HG03342 (cell line): ENCODE data around the gene EPM2AIP1.
"Not testable (repeated sequence)": the region's sequence is repeated elsewhere in the genome, so short reads cannot be mapped to it uniquely, and the experiment has no call there.

Source experiments
- ATAC-seq: cut with Tn5 transposase; IDR thresholded peaks from one replicate; pipeline ENCODE4 v1.9.1; 2021; ENCODE audit warnings: mild to moderate bottlenecking, moderate library complexity; ENCODE audit not compliant: unreplicated experiment

The EPM2AIP1 gene

GRCh38 chr3:36993326-36994283 lies 674 bp upstream of the EPM2AIP1 start, which contains the start of gene MLH1:
MLH1 (plus strand) TSS chr3:36993518; CDS start chr3:36993548, 30 bp downstream.
- peak; percentile 90 for ATAC-seq

DNA sequence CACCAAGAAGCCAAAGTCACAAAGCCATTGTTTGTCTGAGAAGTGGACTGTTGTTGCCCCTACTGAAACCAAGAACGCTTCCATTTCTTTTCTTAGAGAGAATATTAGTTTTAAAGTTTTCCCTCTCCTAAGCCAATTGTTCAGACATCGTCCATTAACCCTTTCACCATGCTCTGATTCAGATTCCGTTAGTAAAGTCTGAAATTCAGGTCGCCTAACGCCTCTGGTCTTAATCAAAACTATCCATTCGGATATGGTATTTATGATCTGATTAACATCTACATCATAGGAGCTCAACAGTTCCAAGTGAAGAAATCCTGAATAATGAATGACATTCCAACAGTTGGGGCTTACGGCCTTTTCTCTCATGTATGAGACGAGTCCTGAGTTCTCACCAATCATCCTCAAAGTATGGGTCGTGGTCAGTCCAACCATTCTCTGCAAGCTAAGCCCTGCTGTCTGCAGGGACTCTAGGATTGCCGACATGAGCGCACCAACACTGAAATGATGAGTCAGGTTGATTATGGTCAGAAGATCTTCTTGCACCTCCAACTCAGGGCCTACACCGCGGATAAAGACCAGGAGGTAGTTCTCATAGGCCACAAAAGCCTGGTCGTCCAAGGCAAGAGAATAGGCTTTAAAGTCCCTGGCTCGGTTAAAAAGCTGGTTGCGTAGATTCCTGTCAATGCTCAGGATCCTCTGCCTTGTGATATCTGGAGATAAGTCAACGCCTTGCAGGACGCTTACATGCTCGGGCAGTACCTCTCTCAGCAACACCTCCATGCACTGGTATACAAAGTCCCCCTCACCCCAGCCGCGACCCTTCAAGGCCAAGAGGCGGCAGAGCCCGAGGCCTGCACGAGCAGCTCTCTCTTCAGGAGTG lies 767 bp downstream of the EPM2AIP1 start:
- ATAC-seq = no peak

- ATAC-seq = no peak
Measured at GRCh38 chr3:36991147-36991546, 1.8 kb downstream of the EPM2AIP1 start.

DNA sequence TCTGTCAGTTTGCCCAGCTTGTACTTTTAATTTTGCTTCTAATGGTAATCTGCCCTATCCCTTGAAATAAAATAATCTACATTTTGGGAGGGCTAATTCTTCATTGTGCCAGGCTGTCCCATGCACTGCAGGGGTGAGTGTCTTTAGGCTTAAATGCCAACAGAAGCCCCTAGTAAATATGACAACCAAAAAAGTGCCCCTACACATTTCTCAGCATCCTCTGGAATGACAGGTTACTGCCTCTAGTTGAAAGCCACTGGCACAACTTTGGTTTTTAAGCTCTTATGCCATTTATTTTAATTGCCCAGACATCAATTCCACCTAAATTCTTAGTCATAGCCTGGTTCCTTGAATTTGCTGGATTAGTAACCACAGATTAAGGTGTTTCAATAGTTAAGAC lies 3.4 kb downstream of the EPM2AIP1 start:
- no peak for ATAC-seq

DNA sequence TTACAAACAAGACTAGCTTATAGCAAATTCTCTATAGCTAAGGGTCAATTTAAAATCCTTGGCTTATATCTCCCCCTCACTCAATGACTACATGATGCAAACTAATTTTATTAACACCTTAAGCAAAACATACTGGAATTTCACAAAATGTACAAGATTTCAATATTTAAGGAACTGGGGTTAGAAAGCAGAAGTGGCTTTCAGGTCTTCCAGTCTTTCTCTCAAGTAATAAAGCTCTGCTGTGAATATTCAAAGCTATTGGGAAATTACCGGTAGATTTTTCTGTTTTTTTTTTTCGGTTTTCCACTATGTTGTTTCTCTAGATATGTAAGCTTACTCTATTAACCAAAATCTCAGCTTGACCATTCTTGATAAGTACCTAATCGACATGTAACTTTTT lies 3.9 kb downstream of the EPM2AIP1 start:
- no peak for ATAC-seq

DNA sequence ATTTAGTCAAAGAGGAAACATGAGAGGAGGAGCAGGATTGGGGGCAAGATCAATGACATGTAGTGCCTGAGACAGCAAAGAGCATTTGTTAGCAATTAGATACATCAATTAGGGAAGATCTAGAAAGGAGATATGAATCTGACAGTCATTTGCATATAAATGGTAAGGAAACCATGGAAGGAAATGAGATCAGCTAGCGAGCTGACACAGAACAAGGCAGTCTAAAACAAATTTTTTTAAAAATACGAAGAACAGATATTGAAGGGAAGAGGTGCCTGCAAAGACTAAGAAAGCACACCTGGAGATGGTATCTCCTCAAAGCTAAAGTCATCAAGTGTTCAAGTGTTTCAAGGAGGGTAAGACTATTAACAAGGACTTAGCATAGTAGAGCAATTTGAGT lies 4.6 kb downstream of the EPM2AIP1 start:
- no peak for ATAC-seq

GRCh38 chr3:36981006-36981405 lies 11.9 kb downstream of the EPM2AIP1 start:
- ATAC-seq = no peak

- ATAC-seq = no peak
Measured at GRCh38 chr3:36973139-36973538, 19.8 kb downstream of the EPM2AIP1 start.

DNA sequence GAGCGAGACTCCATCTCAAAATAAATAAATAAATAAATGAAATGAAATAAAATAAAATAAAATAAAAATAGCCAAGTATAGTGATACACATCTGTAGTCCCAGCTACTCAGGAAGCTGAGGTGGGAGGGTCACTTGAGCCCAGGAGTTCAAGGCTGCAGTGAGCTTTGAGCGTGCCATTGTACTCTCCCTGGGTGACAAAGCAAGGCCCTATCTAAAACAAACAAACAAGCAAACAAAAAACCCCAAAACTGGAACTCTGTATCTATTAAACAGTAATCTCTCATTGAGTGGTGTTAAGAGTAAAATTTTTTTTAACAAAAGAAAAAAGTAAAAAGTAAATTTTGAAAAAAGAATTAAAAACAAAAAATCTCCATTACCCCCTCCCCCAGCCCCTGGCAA lies 20.8 kb downstream of the EPM2AIP1 start:
- ATAC-seq = no peak

GRCh38 chr3:36969540-36970432 lies 23.1 kb downstream of the EPM2AIP1 start:
- ATAC-seq = peak; percentile 99

DNA sequence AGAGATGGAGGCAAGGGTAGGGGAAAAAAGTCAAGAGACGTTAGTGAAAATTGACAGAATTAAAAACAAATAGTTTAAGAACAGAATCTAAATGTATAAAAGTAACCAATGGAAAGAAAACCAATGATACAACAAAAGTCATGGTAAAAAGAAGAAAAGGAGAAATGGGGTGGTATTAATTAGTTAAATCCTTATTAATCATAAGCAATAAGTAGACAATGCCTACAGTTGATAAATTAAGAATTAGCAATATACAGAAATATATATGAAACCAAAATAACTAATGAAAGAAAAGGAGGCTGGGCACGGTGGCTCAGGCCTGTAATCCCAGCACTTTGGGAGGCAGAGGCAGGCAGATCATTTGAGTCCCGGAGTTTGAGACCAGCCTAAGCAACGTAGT lies 23.8 kb downstream of the EPM2AIP1 start:
- no peak for ATAC-seq

GRCh38 chr3:36965440-36965839 lies 27.5 kb downstream of the EPM2AIP1 start:
- ATAC-seq = no peak

DNA sequence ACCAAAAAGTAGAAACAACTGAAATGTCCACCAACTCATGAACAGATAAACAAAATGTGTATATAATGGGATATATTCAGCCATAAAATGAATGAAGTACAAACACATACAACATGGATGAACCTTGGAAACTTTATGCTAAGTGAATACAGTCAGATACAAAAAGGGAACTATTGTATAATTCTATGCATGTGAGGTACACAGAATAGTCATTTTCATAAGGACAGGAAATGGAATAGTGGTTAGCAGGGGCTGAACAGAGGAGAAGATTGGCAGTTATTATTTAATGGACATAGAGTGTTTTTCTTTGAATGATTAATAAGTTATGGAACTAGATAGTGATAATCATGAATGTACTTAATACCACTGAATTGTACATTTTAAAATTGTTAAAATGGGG lies 28.1 kb downstream of the EPM2AIP1 start:
- no peak for ATAC-seq

DNA sequence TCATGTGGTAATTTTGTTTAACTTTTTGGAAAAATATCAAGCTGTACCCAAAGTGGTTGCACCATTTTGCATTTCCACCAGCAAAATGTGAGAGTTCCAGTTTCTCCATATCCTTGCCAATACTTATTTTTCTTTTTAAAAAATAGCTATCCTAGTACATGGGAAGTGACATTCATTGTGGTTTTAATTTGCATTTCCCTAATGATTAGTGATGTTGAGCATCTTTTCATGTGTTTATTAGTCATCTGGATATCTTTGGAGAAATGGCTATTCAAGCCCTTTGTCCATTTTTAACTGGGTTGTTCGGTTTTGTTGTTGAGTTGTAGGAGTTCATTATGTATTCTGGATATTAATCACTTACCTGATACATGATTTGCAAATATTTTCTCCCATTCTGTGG lies 28.6 kb downstream of the EPM2AIP1 start:
- ATAC-seq = no peak

GRCh38 chr3:36963008-36963407 lies 29.9 kb downstream of the EPM2AIP1 start:
- ATAC-seq = not testable (repeated sequence)

GRCh38 chr3:36960502-36960901 lies 32.4 kb downstream of the EPM2AIP1 start:
- no peak for ATAC-seq

- no peak for ATAC-seq
Measured at GRCh38 chr3:36959821-36960220, 33.1 kb downstream of the EPM2AIP1 start.

DNA sequence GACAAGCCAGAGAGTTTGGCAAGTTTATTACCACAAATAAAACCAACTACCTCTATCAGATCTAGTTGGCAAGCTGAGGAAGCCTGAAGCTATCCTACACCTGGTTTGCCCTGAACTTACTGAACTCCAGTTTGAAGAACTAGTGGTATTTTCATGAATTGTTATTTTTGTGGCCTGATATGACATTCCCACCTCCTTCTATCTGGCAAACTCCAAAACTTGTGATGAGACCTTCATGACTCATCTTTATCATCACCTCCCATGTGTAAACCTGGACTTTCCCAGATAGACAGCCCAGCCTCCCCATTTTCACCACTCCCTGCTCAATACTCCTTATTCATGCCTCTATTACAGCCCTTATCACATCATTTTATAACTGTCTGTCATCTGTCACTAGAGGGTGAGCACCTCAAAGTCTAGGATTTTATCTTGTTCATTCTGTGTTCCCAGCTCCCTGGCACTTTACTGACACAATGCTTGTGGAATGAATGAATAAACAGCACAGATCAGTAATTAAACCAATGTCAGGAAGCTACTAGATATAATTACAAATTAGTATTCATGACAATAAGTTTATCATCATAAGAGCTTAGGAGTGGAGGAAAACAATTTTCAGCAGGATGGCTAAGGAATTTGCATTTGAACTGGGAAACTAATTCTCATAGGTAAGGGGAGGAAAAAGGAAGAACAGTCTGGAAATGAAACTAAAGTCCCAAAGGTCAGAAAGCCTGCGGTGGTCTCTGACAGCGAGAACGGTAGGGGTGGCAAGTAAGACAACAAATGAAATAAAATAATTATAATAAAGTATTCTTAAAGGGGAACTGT lies 34.9 kb downstream of the EPM2AIP1 start:
- no peak for ATAC-seq

- no peak for ATAC-seq
Measured at GRCh38 chr3:36957063-36957462, 35.9 kb downstream of the EPM2AIP1 start.

DNA sequence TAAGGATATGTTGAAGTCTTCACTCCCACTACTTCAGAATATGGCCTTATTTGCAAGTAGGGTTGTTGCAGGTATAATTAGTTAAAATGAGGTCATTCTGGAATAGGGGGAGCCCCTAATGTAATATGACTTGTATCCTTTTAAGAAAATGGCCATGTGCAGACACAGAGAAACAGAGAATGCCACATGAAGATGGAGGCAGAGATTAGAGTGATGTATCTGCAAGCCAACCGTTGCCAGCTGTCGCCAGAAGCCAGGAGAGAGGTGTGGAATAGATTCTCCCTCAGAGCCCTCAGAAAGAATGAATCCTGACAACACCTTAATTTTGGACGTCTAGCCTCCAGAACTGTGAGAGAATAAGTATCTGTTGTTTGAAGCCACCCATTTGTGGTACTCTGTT lies 36.8 kb downstream of the EPM2AIP1 start:
- no peak for ATAC-seq
